Measurements from ENCODE around the gene EVX2. TPM values are rescaled to one million over a fixed set of nuclear protein-coding genes. Genes with fewer than 3 reads are reported as not detected.

Gene EVX2
- total and polyA plus RNA-seq, 10 donors = not detected

DNA sequence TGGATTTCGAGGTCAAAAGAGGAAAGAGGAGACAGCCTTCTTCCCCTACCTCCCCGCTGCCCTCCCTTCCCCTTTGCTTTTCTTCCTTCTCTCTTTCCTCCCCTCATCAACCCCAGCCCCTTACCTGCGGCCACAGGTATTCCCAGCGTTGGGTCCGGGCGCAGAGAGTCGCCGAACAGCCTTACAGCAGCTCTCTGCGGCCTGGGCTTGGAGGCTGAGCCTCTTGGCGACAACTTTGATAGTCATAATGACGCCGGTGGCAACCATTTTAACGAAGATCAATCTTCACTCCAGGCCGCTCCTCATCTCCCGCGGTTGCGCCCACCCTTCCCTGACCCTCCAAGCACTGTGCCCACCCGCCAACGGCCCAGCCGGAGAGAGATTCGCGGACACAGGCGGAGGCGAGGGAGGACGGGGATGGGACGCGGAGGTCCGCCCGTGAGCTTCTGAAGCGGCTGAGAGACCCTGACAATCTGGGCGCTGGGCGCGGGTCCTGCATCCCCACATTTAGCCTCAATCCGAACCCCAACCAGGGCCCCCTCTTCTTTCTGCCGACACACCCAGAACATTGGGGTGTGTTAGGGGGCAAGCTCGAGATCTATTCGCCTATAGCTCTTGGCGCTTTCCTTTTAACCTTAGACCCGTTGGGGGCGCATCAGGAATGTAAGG, 1.5 kb upstream of the EVX2 start:
- H3K27me3 ChIP-seq (replicated peaks in 1 of 7) = peaks cover 32 to 100% (median 100%) of the 10 kb centered on the region in 7 donors
- H3K36me3 ChIP-seq = peaks cover 0 to 3% (median 0%) of the 10 kb centered on the region in 6 donors
- H3K27ac ChIP-seq = no peak overlapping the region
- H3K9me3 ChIP-seq = peaks cover 0 to 41% (median 4%) of the 10 kb centered on the region in 8 donors
- peaks cover 4 to 65% (median 35%) of the 10 kb centered on the region in 6 donors for H3K4me1 ChIP-seq
- WGBS, 5 donors = 6 to 12% (median 7%) methylated on average over 40 of the region's 40 CpGs
- no peak for TF ChIP-seq POLR2AphosphoS5 (IDR thresholded peaks at IDR 0.05)
- no peak for TF ChIP-seq POLR2A (IDR thresholded peaks at IDR 0.05)
- TF ChIP-seq CTCF (IDR thresholded peaks at IDR 0.05 in 8 of 11, conservative IDR thresholded peaks at IDR 0.05 in 3 of 11) = no peak
- peak overlapping the region in 1 of 8 donors; percentile 5 for H3K4me3 ChIP-seq
- intact Hi-C loops (cut with DNase I; ENCODE audit: low total_unique reads) = loop anchor here (5.0 kb wide), 1 partner anchor 718 kb away; no protein-coding TSS in a partner anchor
- no peak for DNase-seq

DNA sequence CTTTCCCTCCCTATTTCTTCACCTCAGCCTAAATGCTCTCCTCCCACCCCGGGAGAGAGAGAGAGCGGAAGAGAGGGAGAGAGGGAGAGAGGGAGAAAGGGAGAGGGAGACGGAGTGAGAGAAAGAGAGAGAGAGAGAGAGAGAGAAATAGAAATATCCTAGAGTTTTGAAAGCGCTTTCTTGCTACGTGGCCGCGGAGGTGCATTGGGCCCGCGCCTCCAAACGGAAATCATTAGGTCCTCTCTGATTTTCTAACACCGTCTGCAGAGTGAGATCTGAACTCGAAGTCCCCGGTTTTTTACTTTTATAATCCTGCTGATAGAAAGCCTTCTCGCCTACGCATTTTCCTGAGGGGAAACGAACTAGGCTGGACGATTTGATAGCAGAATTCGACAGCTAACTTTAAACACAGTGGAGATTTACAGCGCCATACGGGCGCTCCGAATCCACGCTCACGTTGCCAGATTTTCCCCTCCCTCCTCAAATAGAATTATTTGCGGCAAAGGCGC, 903 bp upstream of the EVX2 start:
- intact Hi-C loops (cut with DNase I; ENCODE audit: low total_unique reads) = loop anchor here (5.0 kb wide), 1 partner anchor 717 kb away; no protein-coding TSS in a partner anchor
- WGBS, 5 donors = 3 to 9% (median 6%) methylated on average over 26 of the region's 26 CpGs
- Histone ChIP-seq H3K9me3 (peaks cover 0 to 47% (median 4%) of the 10 kb centered on the region in 8 donors), H3K4me3 (no peak overlapping the region), H3K4me1 (peaks cover 4 to 69% (median 39%) of the 10 kb centered on the region in 6 donors), H3K27ac (no peak overlapping the region), H3K27me3 (replicated peaks in 1 of 7) (peaks cover 34 to 100% (median 100%) of the 10 kb centered on the region in 7 donors), H3K36me3 (peaks cover 0 to 3% (median 0%) of the 10 kb centered on the region in 6 donors)
- no peak for DNase-seq
- TF ChIP-seq CTCF (IDR thresholded peaks at IDR 0.05 in 8 of 11, conservative IDR thresholded peaks at IDR 0.05 in 3 of 11) = no peak
- TF ChIP-seq POLR2AphosphoS5 (IDR thresholded peaks at IDR 0.05) = no peak
- TF ChIP-seq POLR2A (IDR thresholded peaks at IDR 0.05) = no peak

GRCh38 chr2:176082824-176083751, 674 bp downstream of the EVX2 start:
- Histone ChIP-seq H3K9me3 (peaks cover 0 to 55% (median 4%) of the 10 kb centered on the region in 8 donors), H3K36me3 (peaks cover 0 to 3% (median 0%) of the 10 kb centered on the region in 6 donors), H3K27me3 (replicated peaks in 1 of 7) (peaks cover 33 to 100% (median 100%) of the 10 kb centered on the region in 7 donors), H3K27ac (no peak overlapping the region), H3K4me3 (peak overlapping the region in 1 of 8 donors; percentile 25), H3K4me1 (peaks cover 4 to 70% (median 40%) of the 10 kb centered on the region in 6 donors)
- 6 to 15% (median 11%) methylated on average over 63 to 66 of the region's 66 CpGs for WGBS, 5 donors
- no peak for DNase-seq
- TF ChIP-seq POLR2AphosphoS5 (IDR thresholded peaks at IDR 0.05) (peak in 1 of 3 donors; percentile 28), CTCF (IDR thresholded peaks at IDR 0.05 in 8 of 11, conservative IDR thresholded peaks at IDR 0.05 in 3 of 11) (no peak)
- intact Hi-C loops (cut with DNase I; ENCODE audit: low total_unique reads) = no loop called here
